ENCODE results near the gene JAKMIP1.

The JAKMIP1 gene

GRCh38 chr4:6090931-6091330 is 109.4 kb downstream of the JAKMIP1 start:
- H3K9me3 ChIP-seq (ENCODE audit: control insufficient read depth in 2 of 2, low read length in 2 of 2): no peaks in the 10 kb centered on the region
- H3K27me3 ChIP-seq (ENCODE audit: control insufficient read depth in 1 of 2, insufficient read depth in 2 of 2, low read length in 2 of 2): peaks cover 2 to 7% of the 10 kb centered on the region in 2 donors
- H3K27ac ChIP-seq (ENCODE audit: low read length): no peak overlapping the region
- H3K9ac ChIP-seq (ENCODE audit: low read length in 2 of 2): no peak overlapping the region
- no peaks in the 10 kb centered on the region for H3K4me1 ChIP-seq (ENCODE audit: control insufficient read depth, insufficient read depth, low read length)
- no peaks in the 10 kb centered on the region for H3K36me3 ChIP-seq (ENCODE audit: control insufficient read depth in 2 of 2, insufficient read depth in 2 of 2, low read length in 2 of 2)
- no peak overlapping the region for H3K4me3 ChIP-seq (ENCODE audit: low read length in 2 of 2)

GRCh38 chr4:6088950-6089349 is 111.4 kb downstream of the JAKMIP1 start:
- H3K36me3 ChIP-seq (ENCODE audit: control insufficient read depth in 2 of 2, insufficient read depth in 2 of 2, low read length in 2 of 2): no peaks in the 10 kb centered on the region
- no peak overlapping the region for H3K4me3 ChIP-seq (ENCODE audit: low read length in 2 of 2)
- H3K9ac ChIP-seq (ENCODE audit: low read length in 2 of 2): no peak overlapping the region
- no peak overlapping the region for H3K27ac ChIP-seq (ENCODE audit: low read length)
- no peaks in the 10 kb centered on the region for H3K9me3 ChIP-seq (ENCODE audit: control insufficient read depth in 2 of 2, low read length in 2 of 2)
- H3K27me3 ChIP-seq (ENCODE audit: control insufficient read depth in 1 of 2, insufficient read depth in 2 of 2, low read length in 2 of 2): peaks cover 2 to 5% of the 10 kb centered on the region in 2 donors
- H3K4me1 ChIP-seq (ENCODE audit: control insufficient read depth, insufficient read depth, low read length): no peaks in the 10 kb centered on the region

- Histone ChIP-seq H3K9me3 (ENCODE audit: control insufficient read depth in 2 of 2, low read length in 2 of 2) (no peaks in the 10 kb centered on the region), H3K27me3 (ENCODE audit: control insufficient read depth in 1 of 2, insufficient read depth in 2 of 2, low read length in 2 of 2) (peaks cover 0 to 5% of the 10 kb centered on the region in 2 donors), H3K9ac (ENCODE audit: low read length in 2 of 2) (no peak overlapping the region), H3K4me3 (ENCODE audit: low read length in 2 of 2) (no peak overlapping the region), H3K4me1 (ENCODE audit: control insufficient read depth, insufficient read depth, low read length) (no peaks in the 10 kb centered on the region), H3K36me3 (ENCODE audit: control insufficient read depth in 2 of 2, insufficient read depth in 2 of 2, low read length in 2 of 2) (no peaks in the 10 kb centered on the region), H3K27ac (ENCODE audit: low read length) (no peak overlapping the region)
Measured at GRCh38 chr4:6087669-6088341, 112.5 kb downstream of the JAKMIP1 start.

- no peaks in the 10 kb centered on the region for H3K9me3 ChIP-seq (ENCODE audit: control insufficient read depth in 2 of 2, low read length in 2 of 2)
Measured at GRCh38 chr4:6086846-6087245, 113.5 kb downstream of the JAKMIP1 start.

GRCh38 chr4:6085691-6086628 is 114.4 kb downstream of the JAKMIP1 start:
- no peaks in the 10 kb centered on the region for H3K4me1 ChIP-seq (ENCODE audit: control insufficient read depth, insufficient read depth, low read length)
- H3K9me3 ChIP-seq (ENCODE audit: control insufficient read depth in 2 of 2, low read length in 2 of 2): no peaks in the 10 kb centered on the region
- no peak overlapping the region for H3K27ac ChIP-seq (ENCODE audit: low read length)
- no peaks in the 10 kb centered on the region for H3K36me3 ChIP-seq (ENCODE audit: control insufficient read depth in 2 of 2, insufficient read depth in 2 of 2, low read length in 2 of 2)
- H3K4me3 ChIP-seq (ENCODE audit: low read length in 2 of 2): no peak overlapping the region
- H3K9ac ChIP-seq (ENCODE audit: low read length in 2 of 2): no peak overlapping the region
- H3K27me3 ChIP-seq (ENCODE audit: control insufficient read depth in 1 of 2, insufficient read depth in 2 of 2, low read length in 2 of 2): peaks cover 0 to 3% of the 10 kb centered on the region in 2 donors

More at GRCh38 chr4:6086846-6087245, 113.5 kb downstream of the JAKMIP1 start:
- peaks cover 0 to 3% of the 10 kb centered on the region in 2 donors for H3K27me3 ChIP-seq (ENCODE audit: control insufficient read depth in 1 of 2, insufficient read depth in 2 of 2, low read length in 2 of 2)
- no peak overlapping the region for H3K27ac ChIP-seq (ENCODE audit: low read length)
- H3K36me3 ChIP-seq (ENCODE audit: control insufficient read depth in 2 of 2, insufficient read depth in 2 of 2, low read length in 2 of 2): no peaks in the 10 kb centered on the region
- H3K9ac ChIP-seq (ENCODE audit: low read length in 2 of 2): no peak overlapping the region
- no peak overlapping the region for H3K4me3 ChIP-seq (ENCODE audit: low read length in 2 of 2)
- no peaks in the 10 kb centered on the region for H3K4me1 ChIP-seq (ENCODE audit: control insufficient read depth, insufficient read depth, low read length)

- Histone ChIP-seq H3K9me3 (ENCODE audit: control insufficient read depth in 2 of 2, low read length in 2 of 2) (no peaks in the 10 kb centered on the region), H3K36me3 (ENCODE audit: control insufficient read depth in 2 of 2, insufficient read depth in 2 of 2, low read length in 2 of 2) (no peaks in the 10 kb centered on the region), H3K27me3 (ENCODE audit: control insufficient read depth in 1 of 2, insufficient read depth in 2 of 2, low read length in 2 of 2) (peaks cover 0 to 3% of the 10 kb centered on the region in 2 donors), H3K9ac (ENCODE audit: low read length in 2 of 2) (no peak overlapping the region), H3K4me1 (ENCODE audit: control insufficient read depth, insufficient read depth, low read length) (no peaks in the 10 kb centered on the region), H3K4me3 (ENCODE audit: low read length in 2 of 2) (no peak overlapping the region), H3K27ac (ENCODE audit: low read length) (no peak overlapping the region)
Measured at GRCh38 chr4:6085028-6085690, 115.2 kb downstream of the JAKMIP1 start.

- H3K4me3 ChIP-seq (ENCODE audit: low read length in 2 of 2): no peak overlapping the region
- H3K9ac ChIP-seq (ENCODE audit: low read length in 2 of 2): no peak overlapping the region
- H3K36me3 ChIP-seq (ENCODE audit: control insufficient read depth in 2 of 2, insufficient read depth in 2 of 2, low read length in 2 of 2): no peaks in the 10 kb centered on the region
- H3K27ac ChIP-seq (ENCODE audit: low read length): no peak overlapping the region
- H3K9me3 ChIP-seq (ENCODE audit: control insufficient read depth in 2 of 2, low read length in 2 of 2): no peaks in the 10 kb centered on the region
- H3K27me3 ChIP-seq (ENCODE audit: control insufficient read depth in 1 of 2, insufficient read depth in 2 of 2, low read length in 2 of 2): peaks cover 0 to 4% of the 10 kb centered on the region in 2 donors
- H3K4me1 ChIP-seq (ENCODE audit: control insufficient read depth, insufficient read depth, low read length): no peaks in the 10 kb centered on the region
Measured at GRCh38 chr4:6079965-6080364, 120.4 kb downstream of the JAKMIP1 start.

GRCh38 chr4:6078560-6078959 is 121.8 kb downstream of the JAKMIP1 start:
- H3K9me3 ChIP-seq (ENCODE audit: control insufficient read depth in 2 of 2, low read length in 2 of 2): no peaks in the 10 kb centered on the region
- no peak overlapping the region for H3K4me3 ChIP-seq (ENCODE audit: low read length in 2 of 2)
- H3K36me3 ChIP-seq (ENCODE audit: control insufficient read depth in 2 of 2, insufficient read depth in 2 of 2, low read length in 2 of 2): no peaks in the 10 kb centered on the region
- no peak overlapping the region for H3K27ac ChIP-seq (ENCODE audit: low read length)
- H3K27me3 ChIP-seq (ENCODE audit: control insufficient read depth in 1 of 2, insufficient read depth in 2 of 2, low read length in 2 of 2): peaks cover 0 to 4% of the 10 kb centered on the region in 2 donors
- no peak overlapping the region for H3K9ac ChIP-seq (ENCODE audit: low read length in 2 of 2)
- no peaks in the 10 kb centered on the region for H3K4me1 ChIP-seq (ENCODE audit: control insufficient read depth, insufficient read depth, low read length)

- Histone ChIP-seq H3K27me3 (ENCODE audit: control insufficient read depth in 1 of 2, insufficient read depth in 2 of 2, low read length in 2 of 2) (peaks cover 0 to 6% of the 10 kb centered on the region in 2 donors), H3K4me1 (ENCODE audit: control insufficient read depth, insufficient read depth, low read length) (no peaks in the 10 kb centered on the region), H3K36me3 (ENCODE audit: control insufficient read depth in 2 of 2, insufficient read depth in 2 of 2, low read length in 2 of 2) (no peaks in the 10 kb centered on the region), H3K4me3 (ENCODE audit: low read length in 2 of 2) (no peak overlapping the region), H3K27ac (ENCODE audit: low read length) (no peak overlapping the region), H3K9me3 (ENCODE audit: control insufficient read depth in 2 of 2, low read length in 2 of 2) (no peaks in the 10 kb centered on the region), H3K9ac (ENCODE audit: low read length in 2 of 2) (no peak overlapping the region)
Measured at GRCh38 chr4:6076391-6076790, 124.0 kb downstream of the JAKMIP1 start.

GRCh38 chr4:6074758-6075157 is 125.6 kb downstream of the JAKMIP1 start:
- no peak overlapping the region for H3K27ac ChIP-seq (ENCODE audit: low read length)
- no peak overlapping the region for H3K4me3 ChIP-seq (ENCODE audit: low read length in 2 of 2)
- H3K36me3 ChIP-seq (ENCODE audit: control insufficient read depth in 2 of 2, insufficient read depth in 2 of 2, low read length in 2 of 2): no peaks in the 10 kb centered on the region
- H3K27me3 ChIP-seq (ENCODE audit: control insufficient read depth in 1 of 2, insufficient read depth in 2 of 2, low read length in 2 of 2): peaks cover 0 to 4% of the 10 kb centered on the region in 2 donors
- no peaks in the 10 kb centered on the region for H3K4me1 ChIP-seq (ENCODE audit: control insufficient read depth, insufficient read depth, low read length)
- no peaks in the 10 kb centered on the region for H3K9me3 ChIP-seq (ENCODE audit: control insufficient read depth in 2 of 2, low read length in 2 of 2)
- no peak overlapping the region for H3K9ac ChIP-seq (ENCODE audit: low read length in 2 of 2)

Measured in stomach smooth muscle (tissue), 2 donors.